SIG-M5 (cell line): ENCODE results near the gene MID2.
"Not testable (repeated sequence)": the region's sequence is repeated elsewhere in the genome, so short reads cannot be mapped to it uniquely, and the experiment has no call there.

Experiments used
- DNase-seq: peaks from one replicate; lab custom pipeline; 2025; lab: John Stamatoyannopoulos, UW

MID2 gene

GRCh38 chrX:107840971-107841370 is 15.3 kb downstream of the MID2 start:
- no peak for DNase-seq

- DNase-seq = no peak
These were observed 17.2 kb downstream of the MID2 start for GRCh38 chrX:107842715-107843400.

GRCh38 chrX:107845625-107846024 is 20.0 kb downstream of the MID2 start:
- no peak for DNase-seq

- DNase-seq = no peak
These were observed 22.9 kb downstream of the MID2 start for GRCh38 chrX:107848591-107848990.

- no peak for DNase-seq
These were observed 24.2 kb downstream of the MID2 start for GRCh38 chrX:107849747-107850421.

GRCh38 chrX:107850422-107850765 is 24.7 kb downstream of the MID2 start:
- DNase-seq = no peak

GRCh38 chrX:107851215-107851614 is 25.5 kb downstream of the MID2 start:
- no peak for DNase-seq

GRCh38 chrX:107851665-107852064 is 26.0 kb downstream of the MID2 start:
- not testable (repeated sequence) for DNase-seq

GRCh38 chrX:107856289-107856688 is 30.6 kb downstream of the MID2 start:
- DNase-seq = no peak

- not testable (repeated sequence) for DNase-seq
These were observed 31.4 kb downstream of the MID2 start for GRCh38 chrX:107857041-107857440.

GRCh38 chrX:107857837-107858236 is 32.2 kb downstream of the MID2 start:
- DNase-seq = no peak

- no peak for DNase-seq
These were observed 35.4 kb downstream of the MID2 start for GRCh38 chrX:107861056-107861455.

- DNase-seq = no peak
These were observed 45.5 kb downstream of the MID2 start for GRCh38 chrX:107871136-107871535.

GRCh38 chrX:107878106-107878505 is 52.4 kb downstream of the MID2 start:
- DNase-seq = no peak

- DNase-seq = no peak
These were observed 54.5 kb downstream of the MID2 start for GRCh38 chrX:107880054-107880610.

GRCh38 chrX:107894038-107894437 is 68.4 kb downstream of the MID2 start:
- no peak for DNase-seq

- no peak for DNase-seq
These were observed 77.1 kb downstream of the MID2 start for GRCh38 chrX:107902721-107903120.

GRCh38 chrX:107905366-107905765 is 79.7 kb downstream of the MID2 start:
- DNase-seq = no peak

GRCh38 chrX:107924136-107924746 is 98.6 kb downstream of the MID2 start:
- DNase-seq = no peak

GRCh38 chrX:107934262-107934661 is 108.6 kb downstream of the MID2 start:
- DNase-seq = no peak

GRCh38 chrX:107935200-107935599 is 109.5 kb downstream of the MID2 start:
- DNase-seq = no peak

- no peak for DNase-seq
These were observed 110.2 kb downstream of the MID2 start for GRCh38 chrX:107935664-107936433.

GRCh38 chrX:107936434-107936730 is 110.7 kb downstream of the MID2 start:
- no peak for DNase-seq
